Astrocyte of the spinal cord (primary cell): Measurements from ENCODE around the gene MMD2.
"Not testable (repeated sequence)": the region's sequence is repeated elsewhere in the genome, so short reads cannot be mapped to it uniquely, and the experiment has no call there.

ENCODE experiments used
- DNase-seq: peaks from one replicate; pipeline ENCODE4 v3.0.0; 2011; ENCODE audit warnings: low read depth, low spot score
- H3K4me3 ChIP-seq: 2 replicates; pipeline ENCODE4 v1.5.1; 2011; ENCODE audit warnings: low read depth, mild to moderate bottlenecking, low read length, moderate library complexity
- in situ Hi-C: cut with HindIII; loops from 2 replicates; pipeline ENCODE4 v1.10.0; 2017; ENCODE audit warnings: low sequenced_read_pairs
- TF ChIP-seq, protein P1 (sequence below): IDR thresholded peaks from 2 replicates; pipeline ENCODE4 v1.5.1; 2012; ENCODE audit warnings: low read depth, mild to moderate bottlenecking, low read length, inconsistent platforms

The MMD2 gene

DNA sequence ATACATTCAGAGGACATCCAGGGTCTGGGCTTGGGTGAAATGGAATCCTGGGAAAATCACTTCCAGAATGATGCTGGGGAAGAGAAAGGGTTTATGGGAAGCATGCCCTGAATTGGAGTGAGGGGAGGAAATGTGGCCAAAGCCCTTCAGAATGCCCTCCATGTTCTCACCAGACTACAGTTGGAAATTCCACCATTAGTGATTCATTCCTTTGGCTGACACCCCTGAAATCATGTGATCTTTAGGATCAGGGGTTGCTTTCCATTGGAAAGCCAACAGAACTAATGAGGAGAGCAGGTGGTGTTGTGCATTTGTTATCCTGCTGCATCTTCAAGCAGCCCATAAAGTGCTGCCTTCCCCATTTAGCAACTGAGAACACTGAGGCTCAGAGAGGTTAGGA lies 54.6 kb downstream of the MMD2 start:
- TF ChIP-seq, protein P1, sequence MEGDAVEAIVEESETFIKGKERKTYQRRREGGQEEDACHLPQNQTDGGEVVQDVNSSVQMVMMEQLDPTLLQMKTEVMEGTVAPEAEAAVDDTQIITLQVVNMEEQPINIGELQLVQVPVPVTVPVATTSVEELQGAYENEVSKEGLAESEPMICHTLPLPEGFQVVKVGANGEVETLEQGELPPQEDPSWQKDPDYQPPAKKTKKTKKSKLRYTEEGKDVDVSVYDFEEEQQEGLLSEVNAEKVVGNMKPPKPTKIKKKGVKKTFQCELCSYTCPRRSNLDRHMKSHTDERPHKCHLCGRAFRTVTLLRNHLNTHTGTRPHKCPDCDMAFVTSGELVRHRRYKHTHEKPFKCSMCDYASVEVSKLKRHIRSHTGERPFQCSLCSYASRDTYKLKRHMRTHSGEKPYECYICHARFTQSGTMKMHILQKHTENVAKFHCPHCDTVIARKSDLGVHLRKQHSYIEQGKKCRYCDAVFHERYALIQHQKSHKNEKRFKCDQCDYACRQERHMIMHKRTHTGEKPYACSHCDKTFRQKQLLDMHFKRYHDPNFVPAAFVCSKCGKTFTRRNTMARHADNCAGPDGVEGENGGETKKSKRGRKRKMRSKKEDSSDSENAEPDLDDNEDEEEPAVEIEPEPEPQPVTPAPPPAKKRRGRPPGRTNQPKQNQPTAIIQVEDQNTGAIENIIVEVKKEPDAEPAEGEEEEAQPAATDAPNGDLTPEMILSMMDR: no peak
- no peak overlapping the region for H3K4me3 ChIP-seq
- in situ Hi-C loops: no loop called here
- DNase-seq: no peak

DNA sequence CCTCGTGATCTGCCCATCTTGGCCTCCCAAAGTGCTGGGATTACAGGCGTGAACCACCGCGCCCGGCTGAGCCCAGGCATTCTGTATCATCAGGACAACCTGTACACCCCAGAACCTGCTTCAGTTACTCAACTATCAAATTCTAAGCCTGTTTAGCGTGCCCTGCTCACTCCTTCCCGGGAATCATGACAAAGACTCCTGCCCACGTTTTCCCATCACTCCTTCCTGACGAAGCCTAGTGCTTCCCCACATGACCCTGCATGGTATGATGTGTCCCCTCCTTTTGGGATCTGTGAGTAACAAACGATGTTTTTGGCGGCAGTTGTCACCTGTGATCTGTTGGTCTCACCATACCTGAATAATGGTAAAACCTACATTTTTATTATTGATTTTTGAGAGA lies 63.2 kb downstream of the MMD2 start:
- DNase-seq: no peak
- in situ Hi-C loops: no loop called here
- TF ChIP-seq, protein P1: no peak
- H3K4me3 ChIP-seq: no peak overlapping the region

DNA sequence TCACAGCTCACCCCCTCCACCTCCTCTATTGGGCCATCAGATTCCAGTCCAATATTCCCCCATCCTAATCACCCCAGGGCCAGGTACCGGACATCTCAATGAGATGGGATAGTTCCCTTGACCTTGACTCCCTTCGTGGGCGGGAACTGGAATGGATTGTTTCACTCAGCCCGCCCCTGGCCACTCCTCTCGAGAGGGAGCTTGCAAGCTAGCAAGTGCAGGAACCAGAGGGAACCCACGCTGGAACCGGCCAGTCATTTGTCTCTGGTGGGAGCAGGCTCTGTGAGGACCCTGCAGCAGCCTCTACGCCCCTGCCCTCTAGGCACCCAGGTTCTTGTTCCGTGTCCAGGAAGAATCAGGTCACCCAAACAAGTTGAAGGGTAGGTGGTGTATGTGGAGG lies 64.5 kb downstream of the MMD2 start:
- no peak for DNase-seq
- no peak overlapping the region for H3K4me3 ChIP-seq
- in situ Hi-C loops: no loop called here
- TF ChIP-seq, protein P1: no peak

DNA sequence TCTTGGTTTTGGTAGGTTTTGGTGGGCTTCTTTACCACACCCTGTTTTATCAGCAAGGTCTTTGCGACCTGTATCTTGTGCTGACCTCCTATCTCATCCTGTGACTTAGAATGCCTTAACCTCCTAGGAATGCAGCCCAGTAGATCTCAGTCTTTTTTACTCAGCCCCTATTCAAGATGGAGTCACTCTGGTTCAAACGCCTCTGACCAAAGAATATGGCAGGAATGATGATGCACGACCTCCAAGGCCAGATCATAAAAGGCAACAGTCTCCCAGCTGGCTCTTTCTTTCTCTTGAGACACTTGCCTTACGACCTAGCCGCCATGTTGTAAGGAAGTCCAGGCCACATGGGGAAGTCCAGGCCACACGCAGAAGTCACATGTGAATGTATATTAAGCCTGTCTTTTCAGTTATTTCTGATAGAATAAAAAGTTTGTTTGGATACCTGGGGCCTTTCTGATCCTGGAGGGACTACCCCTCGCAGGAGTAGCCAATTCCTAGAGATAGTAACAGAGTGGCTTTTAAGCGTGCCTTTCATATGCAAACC lies 65.0 kb downstream of the MMD2 start:
- TF ChIP-seq, protein P1: no peak
- no peak overlapping the region for H3K4me3 ChIP-seq
- no peak for DNase-seq
- in situ Hi-C loops: no loop called here

DNA sequence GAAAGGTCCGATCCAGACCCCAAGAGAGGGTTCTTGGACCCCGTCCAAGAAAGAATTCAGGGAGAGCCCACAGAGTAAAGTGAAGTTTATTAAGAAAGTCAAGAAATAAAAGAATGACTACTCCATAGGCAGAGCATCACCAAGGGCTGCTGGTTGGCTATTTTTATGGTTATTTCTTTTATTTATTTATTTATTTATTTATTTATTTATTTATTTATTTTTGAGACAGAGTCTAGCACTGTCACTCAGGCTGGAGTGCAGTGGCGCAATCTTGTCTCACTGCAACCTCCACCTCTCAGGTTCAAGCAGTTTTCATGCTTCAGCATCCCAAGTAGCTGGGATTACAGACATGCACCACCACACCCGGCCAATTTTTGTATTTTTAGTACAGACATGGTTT lies 65.8 kb downstream of the MMD2 start:
- in situ Hi-C loops, DNase-seq, H3K4me3 ChIP-seq: not testable (repeated sequence)

DNA sequence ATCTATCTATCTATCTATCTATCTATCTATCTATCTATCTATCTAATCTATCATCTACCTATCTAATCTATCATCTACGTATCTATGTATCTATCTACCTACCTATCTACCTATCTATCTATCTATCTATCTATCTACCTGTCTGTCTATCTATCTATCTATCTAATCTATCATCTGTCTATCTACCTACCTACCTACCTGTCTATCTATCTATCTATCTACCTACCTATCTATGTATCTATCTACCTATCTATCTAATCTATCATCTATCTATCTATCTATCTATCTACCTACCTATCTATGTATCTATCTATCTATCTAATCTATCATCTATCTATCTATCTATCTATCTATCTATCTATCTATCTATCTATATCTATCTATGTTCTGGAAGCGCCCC lies 67.5 kb downstream of the MMD2 start:
- in situ Hi-C loops, H3K4me3 ChIP-seq, DNase-seq: not testable (repeated sequence)

DNA sequence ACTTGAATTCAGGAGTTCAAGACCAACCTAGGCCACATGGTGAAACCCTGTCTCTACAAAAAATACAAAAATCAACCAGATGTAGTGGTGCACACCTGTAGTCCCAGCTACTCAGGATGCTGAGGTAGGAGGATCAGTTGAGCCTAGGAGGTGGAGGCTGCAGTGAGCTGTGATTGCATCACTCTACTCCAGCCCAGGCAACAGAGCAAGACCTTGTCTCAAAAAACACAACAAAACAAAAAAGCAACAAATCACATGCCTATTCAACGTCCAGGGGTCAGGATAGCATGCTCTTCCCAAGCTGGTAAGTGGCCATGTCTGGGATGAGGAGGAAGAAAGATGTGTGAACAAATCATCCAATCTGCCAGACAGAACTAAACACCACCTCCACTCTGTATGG lies 69.3 kb downstream of the MMD2 start:
- no peak for DNase-seq
- no peak overlapping the region for H3K4me3 ChIP-seq
- TF ChIP-seq, protein P1: no peak
- in situ Hi-C loops: no loop called here

DNA sequence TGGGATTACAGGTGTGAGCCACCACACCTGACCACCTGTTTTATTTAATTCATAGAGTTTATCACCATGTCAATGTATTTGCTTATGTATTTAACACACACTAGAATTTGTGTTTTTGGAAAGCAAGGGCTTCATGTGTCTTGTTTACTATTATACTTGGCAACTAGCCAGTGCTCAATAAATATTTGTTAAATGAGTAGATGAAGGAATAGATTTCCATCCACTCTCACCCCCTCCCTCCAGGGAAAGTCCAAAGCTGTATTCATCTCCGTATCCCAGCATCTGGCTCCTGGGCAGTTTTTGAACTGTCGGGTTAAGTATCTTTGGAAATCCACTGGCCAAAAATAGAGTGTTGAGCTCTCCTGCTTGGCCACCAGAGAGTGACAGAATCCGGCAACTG lies 70.8 kb downstream of the MMD2 start:
- TF ChIP-seq, protein P1: no peak
- DNase-seq: no peak
- no peak overlapping the region for H3K4me3 ChIP-seq
- in situ Hi-C loops: no loop called here
